Brain microvascular endothelial cell (primary cell): ENCODE data around the gene BTBD9.

ENCODE experiments used
- DNase-seq: peaks from one replicate; pipeline ENCODE4 v3.0.0-alpha.2; 2020
- H3K27ac ChIP-seq: fragments of 250-450 bp; sonication (Bioruptor Pico); 2 replicates; pipeline ENCODE4 v1.5.1; 2020; ENCODE audit warnings: mild to moderate bottlenecking, moderate library complexity
- H3K27me3 ChIP-seq: fragments of 250-450 bp; sonication (Bioruptor Pico); replicated peaks from 2 replicates; pipeline ENCODE4 v1.5.1; 2020; ENCODE audit warnings: mild to moderate bottlenecking
- H3K36me3 ChIP-seq: fragments of 250-450 bp; sonication (Bioruptor Pico); replicated peaks from 2 replicates; pipeline ENCODE4 v1.5.1; 2020; ENCODE audit warnings: mild to moderate bottlenecking
- H3K4me3 ChIP-seq: 2 replicates; pipeline ENCODE4 v1.5.1; 2011; ENCODE audit warnings: low read depth, mild to moderate bottlenecking, control low read depth, low read length, moderate library complexity
- in situ Hi-C: cut with HindIII; loops from 2 replicates; pipeline ENCODE4 v1.10.0; 2017; ENCODE audit warnings: low sequenced_read_pairs, low pct_ligation_motif_present
- TF ChIP-seq, protein P1 (sequence below): IDR thresholded peaks from 2 replicates; pipeline ENCODE4 v1.5.1; 2011; ENCODE audit warnings: low read depth, mild to moderate bottlenecking, moderate library complexity, low read length, control low read depth, inconsistent platforms; ENCODE audit errors: missing control alignments

BTBD9 gene

DNA sequence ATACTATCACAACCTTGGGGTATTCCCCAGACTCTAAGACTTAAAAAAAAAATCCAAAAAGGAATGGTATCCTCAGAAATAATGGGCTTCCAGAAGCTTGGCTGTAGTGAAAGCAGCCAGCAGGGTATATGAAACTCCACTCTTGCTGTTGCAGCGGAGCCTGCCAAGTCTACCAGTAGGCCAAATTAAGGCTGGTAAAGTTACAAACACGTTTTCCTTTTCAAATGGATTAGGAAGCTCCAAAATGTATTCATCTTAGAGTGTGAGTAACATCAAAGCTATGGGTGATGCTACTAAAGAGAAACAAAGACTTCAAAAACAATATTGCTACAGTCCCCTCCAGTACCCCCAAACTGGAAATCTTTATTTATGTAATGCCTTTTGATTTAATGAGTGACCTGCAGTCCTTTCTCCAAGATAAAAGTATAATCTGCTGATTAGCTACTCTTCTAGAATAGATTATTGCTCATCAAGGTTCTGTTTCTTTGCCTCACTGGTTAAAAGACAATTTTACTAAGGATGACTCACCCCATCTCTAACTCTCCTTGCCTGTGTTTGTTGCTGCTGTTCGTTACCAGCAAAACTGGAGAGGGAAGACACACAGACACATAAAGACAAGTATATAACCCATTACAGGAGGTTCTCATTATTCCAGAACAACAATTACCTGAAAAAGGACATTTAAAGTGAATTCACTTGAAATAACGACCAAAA, 84.9 kb downstream of the BTBD9 start:
- in situ Hi-C loops: no loop called here
- Histone ChIP-seq H3K4me3 (no peak overlapping the region), H3K27me3 (no peaks in the 10 kb centered on the region), H3K27ac (no peak overlapping the region), H3K36me3 (no peaks in the 10 kb centered on the region)
- DNase-seq: peak; percentile 39
- TF ChIP-seq, protein P1, sequence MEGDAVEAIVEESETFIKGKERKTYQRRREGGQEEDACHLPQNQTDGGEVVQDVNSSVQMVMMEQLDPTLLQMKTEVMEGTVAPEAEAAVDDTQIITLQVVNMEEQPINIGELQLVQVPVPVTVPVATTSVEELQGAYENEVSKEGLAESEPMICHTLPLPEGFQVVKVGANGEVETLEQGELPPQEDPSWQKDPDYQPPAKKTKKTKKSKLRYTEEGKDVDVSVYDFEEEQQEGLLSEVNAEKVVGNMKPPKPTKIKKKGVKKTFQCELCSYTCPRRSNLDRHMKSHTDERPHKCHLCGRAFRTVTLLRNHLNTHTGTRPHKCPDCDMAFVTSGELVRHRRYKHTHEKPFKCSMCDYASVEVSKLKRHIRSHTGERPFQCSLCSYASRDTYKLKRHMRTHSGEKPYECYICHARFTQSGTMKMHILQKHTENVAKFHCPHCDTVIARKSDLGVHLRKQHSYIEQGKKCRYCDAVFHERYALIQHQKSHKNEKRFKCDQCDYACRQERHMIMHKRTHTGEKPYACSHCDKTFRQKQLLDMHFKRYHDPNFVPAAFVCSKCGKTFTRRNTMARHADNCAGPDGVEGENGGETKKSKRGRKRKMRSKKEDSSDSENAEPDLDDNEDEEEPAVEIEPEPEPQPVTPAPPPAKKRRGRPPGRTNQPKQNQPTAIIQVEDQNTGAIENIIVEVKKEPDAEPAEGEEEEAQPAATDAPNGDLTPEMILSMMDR: no peak

DNA sequence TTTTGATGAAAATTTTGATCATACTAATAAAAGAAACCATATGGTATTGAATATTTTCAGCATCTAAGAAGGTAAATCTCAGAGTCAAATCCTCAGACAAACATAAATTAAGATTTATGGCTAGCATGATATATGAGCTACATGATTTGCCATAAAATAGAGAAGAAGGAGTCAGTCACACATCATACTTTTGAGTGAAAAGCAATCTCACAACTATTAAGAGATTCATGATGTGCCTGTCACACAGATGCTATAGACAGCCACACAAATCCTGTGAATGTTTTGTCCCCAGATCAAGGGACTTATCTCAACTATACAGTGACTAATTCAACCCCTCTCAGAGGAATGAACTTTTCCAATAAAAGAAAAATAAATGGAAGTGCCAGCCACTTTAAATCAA, 85.7 kb downstream of the BTBD9 start:
- H3K27me3 ChIP-seq: no peaks in the 10 kb centered on the region
- TF ChIP-seq, protein P1: no peak
- no peak overlapping the region for H3K4me3 ChIP-seq
- H3K36me3 ChIP-seq: no peaks in the 10 kb centered on the region
- H3K27ac ChIP-seq: no peak overlapping the region
- DNase-seq: no peak
- in situ Hi-C loops: no loop called here

DNA sequence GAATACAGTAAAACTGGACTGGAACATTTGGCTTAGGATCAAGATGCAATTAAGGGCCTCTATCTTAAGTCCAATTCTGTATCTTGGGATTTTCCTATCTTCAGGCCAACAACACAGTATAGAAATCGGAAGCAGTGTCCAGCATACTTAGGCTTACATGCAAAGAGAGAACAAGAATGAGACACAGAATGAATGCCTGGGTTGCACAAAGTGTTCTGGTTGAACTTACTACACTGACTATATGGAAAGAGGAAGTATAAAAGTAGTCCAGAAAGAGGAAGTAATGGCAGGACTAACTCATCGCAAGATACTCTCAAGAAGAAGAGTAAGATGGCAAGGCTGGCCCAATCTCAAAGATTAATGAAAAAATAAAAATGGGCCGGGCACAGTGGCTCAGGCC, 87.6 kb downstream of the BTBD9 start:
- H3K36me3 ChIP-seq: no peaks in the 10 kb centered on the region
- H3K4me3 ChIP-seq: no peak overlapping the region
- TF ChIP-seq, protein P1: no peak
- no peaks in the 10 kb centered on the region for H3K27me3 ChIP-seq
- in situ Hi-C loops: no loop called here
- no peak for DNase-seq
- no peak overlapping the region for H3K27ac ChIP-seq

DNA sequence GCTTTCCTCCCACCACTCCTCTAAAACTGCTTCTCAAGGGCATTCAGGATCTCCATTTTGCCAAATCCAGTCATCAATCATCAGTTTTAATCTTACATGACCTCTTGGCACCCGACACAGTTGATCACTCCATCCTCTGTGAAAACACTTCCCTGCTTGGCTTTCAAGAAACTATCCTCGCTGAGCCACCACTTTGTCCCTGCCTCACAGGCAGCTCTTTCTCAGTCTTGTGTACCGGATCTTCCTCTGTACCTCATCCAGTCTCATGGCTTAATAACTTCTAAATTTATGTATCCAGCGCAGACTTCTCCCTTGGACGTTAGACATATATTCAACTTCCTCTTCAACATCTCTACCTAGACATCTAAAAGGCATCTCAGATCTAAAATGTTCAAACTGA, 89.9 kb downstream of the BTBD9 start:
- in situ Hi-C loops: no loop called here
- DNase-seq: no peak
- no peaks in the 10 kb centered on the region for H3K36me3 ChIP-seq
- H3K4me3 ChIP-seq: no peak overlapping the region
- H3K27me3 ChIP-seq: no peaks in the 10 kb centered on the region
- H3K27ac ChIP-seq: no peak overlapping the region
- TF ChIP-seq, protein P1: no peak

DNA sequence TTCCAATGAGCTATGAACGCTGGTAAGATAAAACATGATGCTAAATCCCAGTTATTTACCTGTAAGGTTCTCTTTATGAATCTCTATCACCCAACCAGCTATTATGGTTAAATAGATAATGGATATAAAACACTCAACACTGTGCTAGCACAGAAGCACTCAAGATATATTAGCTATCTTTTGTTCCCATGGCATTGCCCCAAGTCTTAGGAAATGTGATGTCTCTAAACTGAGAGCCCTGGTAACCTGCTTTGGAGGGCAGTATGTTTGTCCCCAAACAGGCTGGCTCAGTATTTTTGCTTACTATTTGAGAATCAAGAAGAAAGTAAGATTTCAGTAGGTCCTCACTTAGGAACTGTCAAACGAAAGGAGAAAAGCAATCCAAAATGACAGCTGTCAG, 90.5 kb downstream of the BTBD9 start:
- no peak for DNase-seq
- TF ChIP-seq, protein P1: no peak
- Histone ChIP-seq H3K4me3 (no peak overlapping the region), H3K36me3 (no peaks in the 10 kb centered on the region), H3K27me3 (no peaks in the 10 kb centered on the region), H3K27ac (no peak overlapping the region)
- in situ Hi-C loops: no loop called here

DNA sequence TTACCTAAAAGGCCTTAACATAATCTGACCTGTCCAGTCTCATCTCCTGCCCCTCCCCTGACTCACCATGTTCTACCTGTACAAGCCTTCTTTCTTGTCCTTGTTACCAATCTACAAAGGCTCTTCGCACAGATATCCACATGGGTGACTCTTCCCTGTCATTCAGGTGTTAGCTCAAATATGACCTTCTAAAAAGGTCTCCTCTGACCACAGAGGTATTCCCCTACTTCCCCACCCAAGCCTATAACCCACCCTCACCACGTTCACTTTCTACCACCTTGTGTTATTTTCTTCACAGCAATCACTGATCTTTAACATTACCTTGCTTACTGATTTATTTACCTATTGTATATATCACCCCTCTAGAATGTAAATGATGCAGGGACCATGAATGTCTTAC, 96.7 kb downstream of the BTBD9 start:
- Histone ChIP-seq H3K27me3 (no peaks in the 10 kb centered on the region), H3K36me3 (no peaks in the 10 kb centered on the region), H3K4me3 (no peak overlapping the region), H3K27ac (no peak overlapping the region)
- DNase-seq: no peak
- in situ Hi-C loops: no loop called here
- TF ChIP-seq, protein P1: no peak
